GM12864 (cell line): ENCODE results near the gene HTR2B.
"Not testable (repeated sequence)": the region's sequence is repeated elsewhere in the genome, so short reads cannot be mapped to it uniquely, and the experiment has no call there.

ENCODE experiments used
- DNase-seq: peaks from one replicate; pipeline ENCODE4 v3.0.0-alpha.2; 2011; ENCODE audit warnings: low read depth
- H3K4me3 ChIP-seq: 2 replicates; pipeline ENCODE4 v1.5.1; 2011; ENCODE audit warnings: mild to moderate bottlenecking, low read depth, low read length, control low read depth
- TF ChIP-seq, protein P1 (sequence below): IDR thresholded peaks from 2 replicates; pipeline ENCODE4 v1.5.1; 2011; ENCODE audit warnings: low read depth, mild to moderate bottlenecking, moderate library complexity, low read length, control low read depth, inconsistent platforms; ENCODE audit errors: missing control alignments

The HTR2B gene

DNA sequence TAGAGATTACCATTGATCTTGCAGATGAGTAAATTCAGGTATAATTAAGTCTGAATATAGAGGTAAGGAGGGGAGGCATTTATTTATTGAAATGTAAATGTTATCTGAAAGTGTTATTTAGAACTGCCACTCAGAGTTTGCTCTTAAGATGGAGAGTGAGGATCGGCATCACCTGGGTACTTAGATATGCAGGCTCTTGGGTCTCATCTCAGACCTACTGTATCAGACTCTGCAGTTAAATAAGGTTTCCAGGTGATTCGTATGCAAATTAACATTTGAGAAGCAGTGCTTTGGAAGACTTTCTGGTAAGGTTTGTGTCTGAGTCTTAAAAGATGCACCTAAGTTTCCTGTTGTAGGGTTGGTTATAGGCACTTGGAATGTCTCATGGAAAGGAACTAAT is 9.2 kb downstream of the HTR2B start:
- DNase-seq, result no peak
- no peak overlapping the region for H3K4me3 ChIP-seq
- TF ChIP-seq, protein P1, sequence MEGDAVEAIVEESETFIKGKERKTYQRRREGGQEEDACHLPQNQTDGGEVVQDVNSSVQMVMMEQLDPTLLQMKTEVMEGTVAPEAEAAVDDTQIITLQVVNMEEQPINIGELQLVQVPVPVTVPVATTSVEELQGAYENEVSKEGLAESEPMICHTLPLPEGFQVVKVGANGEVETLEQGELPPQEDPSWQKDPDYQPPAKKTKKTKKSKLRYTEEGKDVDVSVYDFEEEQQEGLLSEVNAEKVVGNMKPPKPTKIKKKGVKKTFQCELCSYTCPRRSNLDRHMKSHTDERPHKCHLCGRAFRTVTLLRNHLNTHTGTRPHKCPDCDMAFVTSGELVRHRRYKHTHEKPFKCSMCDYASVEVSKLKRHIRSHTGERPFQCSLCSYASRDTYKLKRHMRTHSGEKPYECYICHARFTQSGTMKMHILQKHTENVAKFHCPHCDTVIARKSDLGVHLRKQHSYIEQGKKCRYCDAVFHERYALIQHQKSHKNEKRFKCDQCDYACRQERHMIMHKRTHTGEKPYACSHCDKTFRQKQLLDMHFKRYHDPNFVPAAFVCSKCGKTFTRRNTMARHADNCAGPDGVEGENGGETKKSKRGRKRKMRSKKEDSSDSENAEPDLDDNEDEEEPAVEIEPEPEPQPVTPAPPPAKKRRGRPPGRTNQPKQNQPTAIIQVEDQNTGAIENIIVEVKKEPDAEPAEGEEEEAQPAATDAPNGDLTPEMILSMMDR, result no peak

DNA sequence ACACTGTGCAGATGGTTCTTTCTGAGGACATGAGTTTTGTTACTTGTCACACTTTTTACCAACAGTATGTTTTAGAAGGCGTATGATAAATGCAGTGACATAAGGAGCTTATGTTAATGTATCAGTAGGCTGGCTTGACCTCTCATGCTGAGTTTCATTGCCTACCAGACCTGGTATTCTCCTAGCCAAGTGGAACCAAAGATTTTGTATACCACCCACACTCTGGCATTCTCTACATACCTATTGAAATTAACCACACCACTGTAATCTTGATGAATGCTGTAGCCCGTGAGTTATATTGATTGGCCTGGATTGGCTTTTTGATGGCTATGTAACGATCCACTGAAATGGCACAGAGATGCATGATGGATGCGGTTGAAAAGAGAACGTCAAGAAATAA is 11.4 kb downstream of the HTR2B start:
- TF ChIP-seq, protein P1, result no peak
- no peak for DNase-seq
- H3K4me3 ChIP-seq, result no peak overlapping the region

DNA sequence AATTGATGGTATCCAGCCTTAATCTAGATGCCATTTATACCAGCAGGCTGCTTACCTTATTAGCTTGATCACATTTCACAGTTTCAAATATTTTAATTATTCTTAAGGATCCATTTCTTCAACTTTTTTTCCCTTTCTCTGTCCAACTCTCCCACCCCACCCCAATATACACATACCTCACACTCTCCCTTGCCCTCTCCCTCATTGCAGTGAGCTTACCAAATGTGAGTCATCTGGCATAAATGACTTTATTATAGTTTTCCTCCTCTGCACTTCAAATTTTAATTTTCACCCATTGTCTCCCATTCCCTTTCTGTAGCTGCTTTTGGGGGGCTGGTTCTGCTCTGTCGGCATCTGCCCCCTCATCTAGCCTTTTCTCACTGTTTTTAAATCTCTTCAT is 12.9 kb downstream of the HTR2B start:
- DNase-seq, result no peak
- no peak overlapping the region for H3K4me3 ChIP-seq
- TF ChIP-seq, protein P1, result no peak

DNA sequence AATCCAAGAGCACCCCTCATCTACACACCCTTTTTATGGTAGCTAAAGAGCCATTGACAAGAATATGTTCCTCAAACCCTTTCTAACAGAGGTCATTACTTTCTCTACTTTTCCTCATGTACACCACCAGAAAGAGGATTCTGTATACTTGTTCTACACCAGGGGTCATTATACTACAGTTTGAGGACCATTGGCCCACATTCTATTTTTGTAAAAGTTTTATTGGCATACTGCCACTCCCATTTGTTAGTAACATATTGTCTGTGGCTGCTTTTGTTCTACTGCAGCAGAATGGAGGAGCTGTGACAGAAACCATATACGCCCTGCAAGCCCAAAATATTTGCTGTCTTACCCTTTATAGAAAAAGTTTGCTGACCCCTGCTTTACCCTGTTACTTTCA is 14.3 kb downstream of the HTR2B start:
- DNase-seq, result no peak
- no peak overlapping the region for H3K4me3 ChIP-seq
- TF ChIP-seq, protein P1, result no peak

DNA sequence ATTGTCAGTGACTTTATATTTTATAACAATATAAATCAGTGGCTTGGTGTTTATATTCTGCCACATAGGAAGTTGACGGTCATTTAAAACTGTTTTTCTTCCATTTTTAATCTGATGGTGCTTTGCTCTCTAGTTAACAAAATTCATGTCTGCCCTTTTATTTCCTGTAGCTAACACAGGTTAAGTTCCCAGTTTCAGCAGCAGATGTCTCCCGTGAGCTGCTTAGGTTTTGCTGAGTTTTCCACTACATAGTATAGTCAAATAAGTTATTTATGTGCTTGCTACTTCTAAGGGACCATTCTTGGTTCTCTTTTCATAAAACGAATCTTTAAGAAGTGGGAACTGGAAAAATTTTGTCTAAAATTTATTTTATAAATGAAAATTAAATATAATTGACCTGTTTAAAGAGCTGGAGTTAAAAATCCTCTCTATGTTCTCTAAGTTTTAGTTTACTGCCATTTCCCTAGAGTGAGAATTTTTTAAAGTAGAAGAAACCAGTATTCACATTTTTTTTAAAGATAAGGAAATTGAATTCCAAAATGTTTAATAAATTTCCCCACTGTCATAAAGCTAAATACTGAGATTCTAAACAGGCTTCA is 20.6 kb downstream of the HTR2B start:
- DNase-seq, result peak; percentile 44
- TF ChIP-seq, protein P1, result peak; percentile 76
- no peak overlapping the region for H3K4me3 ChIP-seq

DNA sequence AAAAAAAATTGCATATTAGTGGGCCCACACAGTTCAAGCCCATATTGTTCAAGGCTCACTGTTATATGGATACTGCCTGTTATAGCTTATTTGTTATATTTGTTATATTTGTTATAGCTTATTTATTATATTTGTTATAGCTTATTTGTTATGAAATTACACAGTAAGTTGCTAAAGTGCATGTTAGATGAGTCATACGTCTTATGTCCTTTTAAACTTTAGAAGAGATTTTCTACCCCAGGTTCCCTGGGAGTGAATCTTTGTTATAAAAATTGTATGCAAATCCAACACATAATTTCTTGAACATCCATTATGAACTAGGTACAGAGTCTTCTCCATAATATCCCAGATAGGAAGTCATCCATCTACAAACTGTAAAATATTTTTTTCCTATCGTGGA is 22.1 kb downstream of the HTR2B start:
- H3K4me3 ChIP-seq, result no peak overlapping the region
- no peak for DNase-seq
- TF ChIP-seq, protein P1, result no peak

DNA sequence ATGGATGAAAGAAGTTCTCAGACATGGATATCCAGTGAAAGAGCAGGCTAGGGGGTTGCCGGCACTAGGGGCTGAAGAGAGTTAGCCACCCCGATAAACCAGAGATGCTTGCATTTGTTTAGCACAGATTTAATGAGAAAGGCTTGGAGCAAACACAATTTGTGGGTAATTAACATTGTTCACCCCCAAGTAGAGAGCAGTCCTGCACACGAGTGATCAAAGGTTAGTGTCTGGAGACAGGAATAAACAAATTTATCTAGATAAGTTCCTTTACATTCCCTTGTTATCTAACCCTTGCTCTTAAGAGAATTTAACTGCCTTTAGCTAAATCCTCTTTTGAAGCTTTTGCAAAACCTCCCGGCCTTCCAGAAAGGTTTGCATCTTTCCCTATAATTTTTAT is 23.9 kb downstream of the HTR2B start:
- no peak for DNase-seq
- no peak overlapping the region for H3K4me3 ChIP-seq
- TF ChIP-seq, protein P1, result no peak

DNA sequence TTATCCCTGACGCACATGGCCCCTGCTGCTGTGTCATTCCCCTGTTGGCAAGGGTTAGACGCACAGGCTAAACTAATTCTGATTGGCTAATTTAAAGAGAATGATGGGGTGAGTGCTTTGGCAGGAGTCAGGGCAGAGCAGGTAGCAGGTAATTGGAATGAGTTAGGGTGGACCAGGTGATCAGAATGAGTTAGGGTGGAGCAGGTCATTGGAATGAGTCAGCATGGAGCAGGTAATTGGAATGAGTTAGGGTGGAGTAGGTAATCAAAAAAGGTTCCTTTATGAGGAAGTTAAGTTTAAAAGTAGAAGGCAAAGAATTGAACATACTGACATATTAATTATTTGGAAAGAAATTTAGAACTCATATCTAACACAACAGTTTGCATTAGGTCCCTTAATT is 24.5 kb downstream of the HTR2B start:
- H3K4me3 ChIP-seq, DNase-seq: not testable (repeated sequence)
